ENCODE measurements around the gene SEC23B. TPM values are rescaled to one million over a fixed set of nuclear protein-coding genes. Genes with fewer than 3 reads are reported as not detected.

Gene SEC23B
- total and polyA plus RNA-seq, 10 of the 15 experiments (the other 5 are each of a cell fraction or from before 2014, with no cell fraction given), result 49.1 to 121 (median 75.6) TPM

MicroRNAs within 50 kb of the gene (microRNA counts, 767-probe panel; counts per million panel counts)
- 55.3 counts per million for microRNA hsa-miR-3192

Small RNA genes lying within 50 kb of the gene (microRNA-seq; reads per million reads assigned to microRNA genes)
- gene MIR3192, result not detected

Small RNA genes lying within 50 kb of the gene (small RNA-seq; reads per million reads assigned to genes)
- gene MIR3192 (not detected), gene RN7SL638P (not detected), gene RNU6ATAC34P (not detected)

Other genes with a start within 250 kb of the SEC23B start
- 8.8 and 9.5 TPM in 2 replicates for gene ZNF133, start 219.4 kb upstream of the SEC23B start, total RNA-seq (2014; rRNA removed)
- gene ZNF133, start 219.4 kb upstream of the SEC23B start, total RNA-seq (2014; rRNA removed; fragmentation: Illumina TruSeq; extraction: Trizol), result 8.9 and 9.1 TPM in 2 replicates
- gene ZNF133, start 219.4 kb upstream of the SEC23B start, total RNA-seq (2021), result 6.0 and 9.8 TPM in 2 replicates
- 6.1 and 9.3 TPM in 2 replicates for gene ZNF133, start 219.4 kb upstream of the SEC23B start, polyA plus RNA-seq (2011; rRNA removed)
- gene ZNF133, start 219.4 kb upstream of the SEC23B start, polyA plus RNA-seq (2014; fragmentation: Illumina TruSeq; extraction: Trizol), result 6.2 and 8.4 TPM in 2 replicates
- 1 to 10 TPM; 2.0 to 2.2 TPM for gene ZNF133, start 219.4 kb upstream of the SEC23B start, polyA plus RNA-seq (2014; fragmentation: Nextera tagmentation; extraction: Ambion mirVana)
- gene ZNF133, start 219.4 kb upstream of the SEC23B start, polyA plus RNA-seq (2014; rRNA removed), result 8.5 and 8.9 TPM in 2 replicates
- 1 to 10 TPM; 4.8 to 6.1 TPM for gene ZNF133, start 219.4 kb upstream of the SEC23B start, polyA plus RNA-seq (2016; fragmentation: Nextera tagmentation; extraction: Ambion mirVana)
- 6.2 and 7.1 TPM in 2 replicates for gene DZANK1, start 40.9 kb upstream of the SEC23B start, total RNA-seq (2014; rRNA removed)
- 6.7 and 8.1 TPM in 2 replicates for gene DZANK1, start 40.9 kb upstream of the SEC23B start, total RNA-seq (2014; rRNA removed; fragmentation: Illumina TruSeq; extraction: Trizol)
- gene DZANK1, start 40.9 kb upstream of the SEC23B start, total RNA-seq (2021), result 4.8 and 5.5 TPM in 2 replicates
- 12.2 and 12.6 TPM in 2 replicates for gene DZANK1, start 40.9 kb upstream of the SEC23B start, polyA plus RNA-seq (2011; rRNA removed)
- gene DZANK1, start 40.9 kb upstream of the SEC23B start, polyA plus RNA-seq (2014; fragmentation: Illumina TruSeq; extraction: Trizol), result 6.8 and 10.4 TPM in 2 replicates
- 1 to 10 TPM; 6.1 to 7.6 TPM for gene DZANK1, start 40.9 kb upstream of the SEC23B start, polyA plus RNA-seq (2014; fragmentation: Nextera tagmentation; extraction: Ambion mirVana)
- gene DZANK1, start 40.9 kb upstream of the SEC23B start, polyA plus RNA-seq (2014; rRNA removed), result 5.9 and 7.7 TPM in 2 replicates
- 1 to 10 TPM; 3.6 to 3.7 TPM for gene DZANK1, start 40.9 kb upstream of the SEC23B start, polyA plus RNA-seq (2016; fragmentation: Nextera tagmentation; extraction: Ambion mirVana)
- 15.7 and 18.1 TPM in 2 replicates for gene POLR3F, start 40.5 kb upstream of the SEC23B start, total RNA-seq (2014; rRNA removed)
- 12.8 and 12.9 TPM in 2 replicates for gene POLR3F, start 40.5 kb upstream of the SEC23B start, total RNA-seq (2014; rRNA removed; fragmentation: Illumina TruSeq; extraction: Trizol)
- gene POLR3F, start 40.5 kb upstream of the SEC23B start, total RNA-seq (2021), result 8.1 and 8.7 TPM in 2 replicates
- gene POLR3F, start 40.5 kb upstream of the SEC23B start, polyA plus RNA-seq (2011; rRNA removed), result 8.7 and 14.9 TPM in 2 replicates
- gene POLR3F, start 40.5 kb upstream of the SEC23B start, polyA plus RNA-seq (2014; fragmentation: Illumina TruSeq; extraction: Trizol), result 11.5 and 13.9 TPM in 2 replicates
- 10 to 100 TPM in 1 of 2 experiments, 1 to 10 TPM in 1; 9.5 to 12.4 TPM for gene POLR3F, start 40.5 kb upstream of the SEC23B start, polyA plus RNA-seq (2014; fragmentation: Nextera tagmentation; extraction: Ambion mirVana)
- gene POLR3F, start 40.5 kb upstream of the SEC23B start, polyA plus RNA-seq (2014; rRNA removed), result 13.5 and 16.9 TPM in 2 replicates
- 10 to 100 TPM; 13.8 to 14.6 TPM for gene POLR3F, start 40.5 kb upstream of the SEC23B start, polyA plus RNA-seq (2016; fragmentation: Nextera tagmentation; extraction: Ambion mirVana)
- gene RBBP9, start 10.7 kb upstream of the SEC23B start, total RNA-seq (2014; rRNA removed), result 22.3 and 26.0 TPM in 2 replicates
- 24.9 TPM in 2 replicates for gene RBBP9, start 10.7 kb upstream of the SEC23B start, total RNA-seq (2014; rRNA removed; fragmentation: Illumina TruSeq; extraction: Trizol)
- 17.8 and 18.2 TPM in 2 replicates for gene RBBP9, start 10.7 kb upstream of the SEC23B start, total RNA-seq (2021)
- gene RBBP9, start 10.7 kb upstream of the SEC23B start, polyA plus RNA-seq (2011; rRNA removed), result 34.1 and 44.0 TPM in 2 replicates
- 29.7 and 36.5 TPM in 2 replicates for gene RBBP9, start 10.7 kb upstream of the SEC23B start, polyA plus RNA-seq (2014; fragmentation: Illumina TruSeq; extraction: Trizol)
- 1 to 10 TPM; 7.1 to 9.2 TPM for gene RBBP9, start 10.7 kb upstream of the SEC23B start, polyA plus RNA-seq (2014; fragmentation: Nextera tagmentation; extraction: Ambion mirVana)
- gene RBBP9, start 10.7 kb upstream of the SEC23B start, polyA plus RNA-seq (2014; rRNA removed), result 12.5 and 12.7 TPM in 2 replicates
- gene RBBP9, start 10.7 kb upstream of the SEC23B start, polyA plus RNA-seq (2016; fragmentation: Nextera tagmentation; extraction: Ambion mirVana), result 10 to 100 TPM; 13.2 to 13.8 TPM
- 171 and 180 TPM in 2 replicates for gene SMIM26, start 59.5 kb downstream of the SEC23B start, total RNA-seq (2014; rRNA removed)
- gene SMIM26, start 59.5 kb downstream of the SEC23B start, total RNA-seq (2014; rRNA removed; fragmentation: Illumina TruSeq; extraction: Trizol), result 148 and 149 TPM in 2 replicates
- 74.3 and 90.0 TPM in 2 replicates for gene SMIM26, start 59.5 kb downstream of the SEC23B start, total RNA-seq (2021)
- 137 and 180 TPM in 2 replicates for gene SMIM26, start 59.5 kb downstream of the SEC23B start, polyA plus RNA-seq (2011; rRNA removed)
- gene SMIM26, start 59.5 kb downstream of the SEC23B start, polyA plus RNA-seq (2014; fragmentation: Illumina TruSeq; extraction: Trizol), result 138 and 156 TPM in 2 replicates
- 100 to 1,000 TPM; 303 to 329 TPM for gene SMIM26, start 59.5 kb downstream of the SEC23B start, polyA plus RNA-seq (2014; fragmentation: Nextera tagmentation; extraction: Ambion mirVana)
- 123 and 189 TPM in 2 replicates for gene SMIM26, start 59.5 kb downstream of the SEC23B start, polyA plus RNA-seq (2014; rRNA removed)
- 100 to 1,000 TPM; 189 to 195 TPM for gene SMIM26, start 59.5 kb downstream of the SEC23B start, polyA plus RNA-seq (2016; fragmentation: Nextera tagmentation; extraction: Ambion mirVana)
- gene DTD1, start 80.1 kb downstream of the SEC23B start, total RNA-seq (2014; rRNA removed), result 63.1 and 72.6 TPM in 2 replicates
- gene DTD1, start 80.1 kb downstream of the SEC23B start, total RNA-seq (2014; rRNA removed; fragmentation: Illumina TruSeq; extraction: Trizol), result 63.1 and 67.2 TPM in 2 replicates
- 60.3 and 62.1 TPM in 2 replicates for gene DTD1, start 80.1 kb downstream of the SEC23B start, total RNA-seq (2021)
- 64.6 and 65.2 TPM in 2 replicates for gene DTD1, start 80.1 kb downstream of the SEC23B start, polyA plus RNA-seq (2011; rRNA removed)
- gene DTD1, start 80.1 kb downstream of the SEC23B start, polyA plus RNA-seq (2014; fragmentation: Illumina TruSeq; extraction: Trizol), result 43.3 and 63.6 TPM in 2 replicates
- gene DTD1, start 80.1 kb downstream of the SEC23B start, polyA plus RNA-seq (2014; fragmentation: Nextera tagmentation; extraction: Ambion mirVana), result 10 to 100 TPM; 24.3 to 35.5 TPM
- 74.7 and 78.5 TPM in 2 replicates for gene DTD1, start 80.1 kb downstream of the SEC23B start, polyA plus RNA-seq (2014; rRNA removed)
- 10 to 100 TPM; 88.1 to 99.8 TPM for gene DTD1, start 80.1 kb downstream of the SEC23B start, polyA plus RNA-seq (2016; fragmentation: Nextera tagmentation; extraction: Ambion mirVana)